Small intestine (tissue), 16 donors: ENCODE data around the gene SIK3. TPM values are rescaled to one million over a fixed set of nuclear protein-coding genes. Genes with fewer than 3 reads are reported as not detected.

Source experiments
- DNase-seq, 2 donors: peaks; one replicate each; pipeline versions ENCODE4 v3.0.0 to v3.0.0-alpha.2; 2013
- FAIRE-seq: peaks from 2 replicates; lab custom pipeline; 2012; peaks lifted over from hg19 to GRCh38; lab: Jason Lieb, UNC
- H3K27ac ChIP-seq, 3 donors: one replicate each; pipeline ENCODE4 v1.5.1; 2013; ENCODE audit warnings: low read length in 2 of 3, mild to moderate bottlenecking in 2 of 3, control low read depth in 1 of 3, inconsistent platforms in 1 of 3, low read depth in 1 of 3, moderate library complexity in 1 of 3
- H3K27me3 ChIP-seq, 3 donors: one replicate each; pipeline ENCODE4 v1.6.1; 2013; ENCODE audit warnings: low read length in 3 of 3, inconsistent platforms in 1 of 3; ENCODE audit not compliant: control insufficient read depth in 3 of 3, insufficient read depth in 3 of 3
- H3K36me3 ChIP-seq, 3 donors: one replicate each; pipeline ENCODE4 v1.6.1; 2013; ENCODE audit warnings: low read length in 3 of 3, inconsistent platforms in 1 of 3, low read depth in 1 of 3, mild to moderate bottlenecking in 1 of 3, moderate library complexity in 1 of 3; ENCODE audit not compliant: control insufficient read depth in 3 of 3, insufficient read depth in 2 of 3
- H3K4me1 ChIP-seq, 3 donors: one replicate each; pipeline ENCODE4 v1.6.1; 2013; ENCODE audit warnings: low read length in 2 of 3, inconsistent platforms in 1 of 3, low read depth in 1 of 3, mild to moderate bottlenecking in 1 of 3, moderate library complexity in 1 of 3; ENCODE audit not compliant: control insufficient read depth in 3 of 3, insufficient read depth in 2 of 3
- H3K4me3 ChIP-seq, 3 donors: one replicate each; pipeline ENCODE4 v1.5.1; 2013; ENCODE audit warnings: low read length in 3 of 3, control low read depth in 1 of 3, inconsistent platforms in 1 of 3, low read depth in 1 of 3, mild to moderate bottlenecking in 1 of 3, moderate library complexity in 1 of 3
- H3K9me3 ChIP-seq, 2 donors: one replicate each; pipeline ENCODE4 v1.6.1; 2013; ENCODE audit warnings: low read depth in 1 of 2, low read length in 1 of 2; ENCODE audit not compliant: control insufficient read depth in 2 of 2, insufficient read depth in 1 of 2
- WGBS, 3 donors: extraction: QIAGEN DNeasy Blood & Tissue Kit; methylation state at CpG; one replicate each; pipeline ENCODE4 v1.1.7; 2013; 5-methylcytosine and 5-hydroxymethylcytosine counted together
- long read RNA-seq, 10 donors: transcript quantifications; one replicate each; lab custom pipeline, GENCODE V29; 2026
- polyA plus RNA-seq, 4 donors: library from polyadenylated mRNA; stranded (reverse) in 3 of 4; unstranded in 1 of 4; fragments of 200-250 nt in 3 of 4; fragments of 120-200 nt in 1 of 4; gene quantifications; one replicate each; pipeline versions ENCODE4 v1.2.1 to v1.2.3, GENCODE V29; 2013
- donor health status: healthy with polysubstance abuse.
- donor health status: control.
- donor health status: control.
- donor health status: Bipolar disorder and iron deficiency.
- donor health status: healthy.

The SIK3 gene
- polyA plus RNA-seq, result 10 to 100 TPM in 2 of 4 donors, 1 to 10 TPM in 2; 4.9 to 35.3 (median 9.0) TPM
- long read RNA-seq, donor 1, partial matches to known transcripts, result 243 of 487 reads
- long read RNA-seq, donor 1, other reads (novel, unspliced or antisense), result 243 of 487 reads
- long read RNA-seq, donor 2, partial matches to known transcripts, result 0 of 1 reads
- long read RNA-seq, donor 2, other reads (novel, unspliced or antisense), result 0 of 1 reads
- long read RNA-seq, donor 3, result 0 reads
- long read RNA-seq, donor 4, result 0 reads
- long read RNA-seq, donor 5, result 0 reads
- long read RNA-seq, donor 6, full-length matches to known transcripts, result 2 of 2 reads
- long read RNA-seq, donor 6, partial matches to known transcripts, result 0 of 2 reads
- long read RNA-seq, donor 6, other reads (novel, unspliced or antisense), result 0 of 2 reads
- long read RNA-seq, donor 7, result 0 reads
- long read RNA-seq, donor 8, result 0 reads
- long read RNA-seq, donor 9, result 0 reads
- long read RNA-seq, donor 10, partial matches to known transcripts, result 5 of 5 reads
- long read RNA-seq, donor 10, other reads (novel, unspliced or antisense), result 0 of 5 reads

- H3K9me3 ChIP-seq, result no peaks in the 10 kb centered on the region
- FAIRE-seq (no peak), DNase-seq (peak; percentile 84 to 96)
- peaks cover 8 to 33% (median 16%) of the 10 kb centered on the region in 3 donors for H3K4me1 ChIP-seq
- 2 to 7% (median 3%) methylated on average over 40 to 77 of the region's 78 CpGs for WGBS, 3 donors
- H3K36me3 ChIP-seq, result no peaks in the 10 kb centered on the region
- H3K4me3 ChIP-seq, result peak within 1 kb of the TSS; percentile 80 to 100 (median 96)
- H3K27ac ChIP-seq, result peak within 1 kb of the TSS; percentile 89 to 97 (median 90)
- H3K27me3 ChIP-seq, result no peaks in the 10 kb centered on the region
These were observed at the start of gene SIK3 for GRCh38 chr11:117098269-117099232. SIK3 (minus strand) TSS chr11:117098428; CDS start chr11:117098415, 13 bp downstream.

- Histone ChIP-seq H3K9me3 (no peaks in the 10 kb centered on the region), H3K27me3 (no peaks in the 10 kb centered on the region), H3K4me3 (no peak overlapping the region), H3K27ac (peak overlapping the region in 1 of 3 donors; percentile 54), H3K4me1 (peaks cover 0 to 6% (median 0%) of the 10 kb centered on the region in 3 donors), H3K36me3 (peaks cover 0 to 26% (median 3%) of the 10 kb centered on the region in 3 donors)
- 72 to 83% (median 73%) methylated on average over 10 of the region's 10 CpGs for WGBS, 3 donors
- DNase-seq (no peak), FAIRE-seq (no peak)
These were observed 48.3 kb upstream of the SIK3 start for GRCh38 chr11:117146521-117146920.

GRCh38 chr11:117145393-117145761, 47.1 kb upstream of the SIK3 start:
- Histone ChIP-seq H3K9me3 (no peaks in the 10 kb centered on the region), H3K4me3 (peak overlapping the region; percentile 59 to 93 (median 76)), H3K36me3 (peaks cover 0 to 26% (median 3%) of the 10 kb centered on the region in 3 donors), H3K27ac (peak overlapping the region in 2 of 3 donors; percentile 70 to 91), H3K27me3 (no peaks in the 10 kb centered on the region), H3K4me1 (peaks cover 0 to 6% (median 0%) of the 10 kb centered on the region in 3 donors)
- 3 to 11% (median 4%) methylated on average over 5 of the region's 5 CpGs for WGBS, 3 donors
- FAIRE-seq, result no peak
- peak in 1 of 2 donors; percentile 30 for DNase-seq

GRCh38 chr11:117144477-117145392, 46.5 kb upstream of the SIK3 start:
- H3K9me3 ChIP-seq, result no peaks in the 10 kb centered on the region
- DNase-seq (peak; percentile 60 to 65), FAIRE-seq (no peak)
- peak overlapping the region; percentile 61 to 91 (median 70) for H3K27ac ChIP-seq
- peaks cover 0 to 6% (median 0%) of the 10 kb centered on the region in 3 donors for H3K4me1 ChIP-seq
- H3K36me3 ChIP-seq, result peaks cover 0 to 26% (median 3%) of the 10 kb centered on the region in 3 donors
- peak overlapping the region; percentile 59 to 93 (median 76) for H3K4me3 ChIP-seq
- H3K27me3 ChIP-seq, result no peaks in the 10 kb centered on the region
- WGBS, 3 donors, result 0 to 1% (median 0%) methylated on average over 52 to 62 of the region's 62 CpGs

GRCh38 chr11:117143871-117144476, 45.7 kb upstream of the SIK3 start, which contains the start of gene PAFAH1B2:
PAFAH1B2 (plus strand) TSS chr11:117144287; CDS start chr11:117152448, 8,161 bp downstream.
- Histone ChIP-seq H3K4me1 (peaks cover 0 to 6% (median 0%) of the 10 kb centered on the region in 3 donors), H3K9me3 (no peaks in the 10 kb centered on the region), H3K36me3 (peaks cover 0 to 22% (median 2%) of the 10 kb centered on the region in 3 donors), H3K27ac (peak within 1 kb of the TSS; percentile 61 to 91 (median 70)), H3K4me3 (peak within 1 kb of the TSS; percentile 59 to 93 (median 76)), H3K27me3 (no peaks in the 10 kb centered on the region)
- WGBS, 3 donors, result 0 to 1% (median 0%) methylated on average over 33 to 48 of the region's 48 CpGs
- DNase-seq (peak; percentile 95 to 98), FAIRE-seq (no peak)

GRCh38 chr11:117143390-117143789, 45.2 kb upstream of the SIK3 start:
- WGBS, 3 donors, result 6 to 13% (median 10%) methylated on average over 5 of the region's 5 CpGs
- Histone ChIP-seq H3K4me3 (peak overlapping the region; percentile 59 to 93 (median 76)), H3K4me1 (peaks cover 0 to 6% (median 0%) of the 10 kb centered on the region in 3 donors), H3K27ac (peak overlapping the region in 2 of 3 donors; percentile 70 to 91), H3K9me3 (no peaks in the 10 kb centered on the region), H3K27me3 (no peaks in the 10 kb centered on the region), H3K36me3 (peaks cover 0 to 18% (median 2%) of the 10 kb centered on the region in 3 donors)
- peak; percentile 49 to 61 for DNase-seq
- no peak for FAIRE-seq
